Left lung (tissue), 10 donors: ENCODE measurements around the gene PNLDC1. TPM values are rescaled to one million over a fixed set of nuclear protein-coding genes. Genes with fewer than 3 reads are reported as not detected.
"Not testable (repeated sequence)": the region's sequence is repeated elsewhere in the genome, so short reads cannot be mapped to it uniquely, and the experiment has no call there.

ENCODE experiments used
- ATAC-seq: fragments of 200-7000 bp; cut with Tn5 transposase; one replicate; pipeline ENCODE4 v1.9.1; 2020; ENCODE audit warnings: moderate library complexity
- DNase-seq, 4 donors: peaks; one replicate each; pipeline ENCODE4 v3.0.0-alpha.2; 2013 to 2020
- H3K27ac ChIP-seq, 2 donors: fragments of 200-600 bp; sonication (generic) in 1 of 2; one replicate each; pipeline versions ENCODE4 v1.5.0 to v1.8.0; 2020 to 2021
- H3K27me3 ChIP-seq, 2 donors: fragments of 200-600 bp; sonication (generic) in 1 of 2; one replicate each; pipeline versions ENCODE4 v1.5.0 to v1.8.0; 2020 to 2021
- H3K36me3 ChIP-seq, 2 donors: fragments of 200-600 bp; sonication (generic) in 1 of 2; one replicate each; pipeline versions ENCODE4 v1.5.0 to v1.8.0; 2020 to 2021
- H3K4me1 ChIP-seq, 2 donors: fragments of 200-600 bp; one replicate each; pipeline ENCODE4 v1.8.0; 2021
- H3K4me3 ChIP-seq, 2 donors: fragments of 200-600 bp; sonication (generic) in 1 of 2; one replicate each; pipeline versions ENCODE4 v1.5.0 to v1.8.0; 2020 to 2021; ENCODE audit warnings: mild to moderate bottlenecking in 1 of 2
- H3K9me3 ChIP-seq, 2 donors: fragments of 200-600 bp; sonication (generic) in 1 of 2; one replicate each; pipeline versions ENCODE4 v1.5.0 to v1.8.0; 2020 to 2021
- CTCF ChIP-seq, 2 donors: fragments of 200-600 bp; sonication (generic) in 1 of 2; IDR thresholded peaks; one replicate each; pipeline versions ENCODE4 v1.5.0 to v1.8.0; 2021; ENCODE audit warnings: antibody characterized with exemption in 2 of 2
- intact Hi-C, 2 donors: fragments of 100-400 bp; cut with DNase I; formaldehyde crosslinking; loops; one replicate each; pipeline versions ENCODE4 v1.11.2 to v1.14.2; 2022
- polyA plus RNA-seq, 6 donors: library from polyadenylated mRNA; unstranded; fragments of 120-200 nt; gene quantifications; one replicate each; pipeline ENCODE4 v1.2.1, GENCODE V29; 2013; ENCODE audit not compliant: insufficient read length in 6 of 6
- total RNA-seq, 2 donors: library from RNA; stranded (reverse); fragmentation: NEBNext Ultra II Directional; extraction: Animal tissue kit (Norgen Biotek cat#: 25700); gene quantifications; one replicate each; pipeline ENCODE4 v1.2.1, GENCODE V29; 2021
- donor health status: DM: no; HTN: yes; CAD: no.
- donor health status: DM: no; HTN: no; CAD: no.

Gene PNLDC1
- total and polyA plus RNA-seq, 8 donors, result 0.09 to 0.50 (median 0.20) TPM

GRCh38 chr6:159837511-159837910, 37.4 kb downstream of the PNLDC1 start:
- no peaks in the 10 kb centered on the region for H3K4me1 ChIP-seq
- no peak overlapping the region for H3K4me3 ChIP-seq
- H3K36me3 ChIP-seq, result no peaks in the 10 kb centered on the region
- DNase-seq, result no peak
- H3K9me3 ChIP-seq, result no peaks in the 10 kb centered on the region
- no peak for TF ChIP-seq CTCF (IDR thresholded peaks at IDR 0.05)
- ATAC-seq, result no peak
- no peak overlapping the region for H3K27ac ChIP-seq
- intact Hi-C loops, result no loop called here
- H3K27me3 ChIP-seq, result no peaks in the 10 kb centered on the region

GRCh38 chr6:159838020-159838744, 38.1 kb downstream of the PNLDC1 start:
- H3K36me3 ChIP-seq, result no peaks in the 10 kb centered on the region
- no peaks in the 10 kb centered on the region for H3K27me3 ChIP-seq
- H3K4me1 ChIP-seq, result no peaks in the 10 kb centered on the region
- H3K27ac ChIP-seq, result no peak overlapping the region
- intact Hi-C loops, result no loop called here
- TF ChIP-seq CTCF (IDR thresholded peaks at IDR 0.05), result no peak
- no peaks in the 10 kb centered on the region for H3K9me3 ChIP-seq
- ATAC-seq, result no peak
- no peak overlapping the region for H3K4me3 ChIP-seq
- no peak for DNase-seq

- Histone ChIP-seq H3K4me3 (no peak overlapping the region), H3K36me3 (no peaks in the 10 kb centered on the region), H3K4me1 (no peaks in the 10 kb centered on the region), H3K27me3 (no peaks in the 10 kb centered on the region), H3K9me3 (no peaks in the 10 kb centered on the region), H3K27ac (no peak overlapping the region)
- TF ChIP-seq CTCF (IDR thresholded peaks at IDR 0.05), result peak in 1 of 2 donors; percentile 16
- intact Hi-C loops, result no loop called here
- ATAC-seq, result no peak
- DNase-seq, result no peak
Observed at GRCh38 chr6:159842035-159842434, 42.0 kb downstream of the PNLDC1 start.

- TF ChIP-seq CTCF (IDR thresholded peaks at IDR 0.05), result no peak
- H3K27ac ChIP-seq, result no peak overlapping the region
- peaks cover 0 to 7% of the 10 kb centered on the region in 2 donors for H3K9me3 ChIP-seq
- no peaks in the 10 kb centered on the region for H3K4me1 ChIP-seq
- no peak overlapping the region for H3K4me3 ChIP-seq
- intact Hi-C loops, result no loop called here
- ATAC-seq (no peak), DNase-seq (no peak)
- H3K27me3 ChIP-seq, result no peaks in the 10 kb centered on the region
- no peaks in the 10 kb centered on the region for H3K36me3 ChIP-seq
Observed at GRCh38 chr6:159844737-159845645, 44.9 kb downstream of the PNLDC1 start.

GRCh38 chr6:159848552-159848951, 48.5 kb downstream of the PNLDC1 start:
- DNase-seq, H3K36me3 ChIP-seq, H3K4me3 ChIP-seq, H3K27ac ChIP-seq, intact Hi-C loops, ATAC-seq, H3K27me3 ChIP-seq, H3K9me3 ChIP-seq, H3K4me1 ChIP-seq: not testable (repeated sequence)

- H3K27ac ChIP-seq, intact Hi-C loops, H3K4me3 ChIP-seq, DNase-seq, H3K36me3 ChIP-seq, H3K4me1 ChIP-seq, H3K9me3 ChIP-seq, ATAC-seq, H3K27me3 ChIP-seq: not testable (repeated sequence)
Observed at GRCh38 chr6:159849851-159850250, 49.8 kb downstream of the PNLDC1 start.
